GM18951 (cell line): ENCODE data around the gene NMT1.

ENCODE experiments used
- POLR2A ChIP-seq: IDR thresholded peaks from 4 replicates; pipeline ENCODE4 v1.6.1; 2011; ENCODE audit warnings: mild to moderate bottlenecking; ENCODE audit not compliant: insufficient read length, insufficient read depth; ENCODE audit errors: extremely low read depth
- in situ Hi-C: fragments of 300-500 bp; cut with MboI; formaldehyde crosslinking; loops from one replicate; pipeline ENCODE4 v1.12.0; 2022; ENCODE audit warnings: low sequenced_read_pairs, mixed read lengths, inconsistent platforms; ENCODE audit not compliant: unreplicated experiment

Gene NMT1

GRCh38 chr17:45108595-45109521, 47.7 kb downstream of the NMT1 start:
- in situ Hi-C loops = no loop called here
- TF ChIP-seq POLR2A = no peak

GRCh38 chr17:45110676-45111611, 49.8 kb downstream of the NMT1 start:
- in situ Hi-C loops = no loop called here
- TF ChIP-seq POLR2A = no peak

- in situ Hi-C loops = no loop called here
- no peak for TF ChIP-seq POLR2A
These were observed 50.7 kb downstream of the NMT1 start for GRCh38 chr17:45111850-45112249.

GRCh38 chr17:45112559-45113423, 51.7 kb downstream of the NMT1 start:
- no peak for TF ChIP-seq POLR2A
- in situ Hi-C loops = no loop called here

GRCh38 chr17:45113424-45113754, 52.3 kb downstream of the NMT1 start:
- TF ChIP-seq POLR2A = no peak
- in situ Hi-C loops = no loop called here

GRCh38 chr17:45114117-45114932, 53.2 kb downstream of the NMT1 start:
- in situ Hi-C loops = no loop called here
- no peak for TF ChIP-seq POLR2A

GRCh38 chr17:45115015-45115625, 54.0 kb downstream of the NMT1 start:
- TF ChIP-seq POLR2A = no peak
- in situ Hi-C loops = no loop called here

GRCh38 chr17:45115871-45116270, 54.8 kb downstream of the NMT1 start:
- TF ChIP-seq POLR2A = no peak
- in situ Hi-C loops = no loop called here

GRCh38 chr17:45116434-45117016, 55.4 kb downstream of the NMT1 start:
- TF ChIP-seq POLR2A = no peak
- in situ Hi-C loops = no loop called here

- TF ChIP-seq POLR2A = no peak
- in situ Hi-C loops = no loop called here
These were observed 56.2 kb downstream of the NMT1 start for GRCh38 chr17:45117334-45117733.
